Natural killer cell (primary cell): ENCODE measurements around the gene RPAP2. TPM values are rescaled to one million over a fixed set of nuclear protein-coding genes. Genes with fewer than 3 reads are reported as not detected.
"Not testable (repeated sequence)": the region's sequence is repeated elsewhere in the genome, so short reads cannot be mapped to it uniquely, and the experiment has no call there.

Experiments
- ATAC-seq, 3 donors: fragments of 150-1000 bp in 2 of 3; fragments of 200-7000 bp in 1 of 3; cut with Tn5 transposase; 1 replicate in 1 of 3; 2 replicates in 2 of 3; pipeline ENCODE4 v1.10.0; 2021; ENCODE audit warnings: mild to moderate bottlenecking in 2 of 3, moderate library complexity in 2 of 3
- DNase-seq, 2 donors: peaks; one replicate each; pipeline versions ENCODE4 v3.0.0 to v3.0.0-alpha.2; 2013 to 2021; ENCODE audit warnings: mixed read lengths in 1 of 2
- H3K27ac ChIP-seq: one replicate; pipeline ENCODE4 v1.5.1; 2013; ENCODE audit warnings: mild to moderate bottlenecking, low read length
- H3K27me3 ChIP-seq: one replicate; pipeline ENCODE4 v1.6.1; 2013; ENCODE audit warnings: low read length; ENCODE audit not compliant: control insufficient read depth, insufficient read depth
- H3K36me3 ChIP-seq: one replicate; pipeline ENCODE4 v1.6.1; 2013; ENCODE audit warnings: low read length; ENCODE audit not compliant: control insufficient read depth, insufficient read depth
- H3K4me1 ChIP-seq: one replicate; pipeline ENCODE4 v1.6.1; 2013; ENCODE audit warnings: low read length; ENCODE audit not compliant: control insufficient read depth, insufficient read depth
- H3K4me3 ChIP-seq: one replicate; pipeline ENCODE4 v1.5.1; 2013; ENCODE audit warnings: low read length
- H3K9me3 ChIP-seq: one replicate; pipeline ENCODE4 v1.6.1; 2013; ENCODE audit warnings: low read length; ENCODE audit not compliant: control insufficient read depth, insufficient read depth
- H3K27ac Mint-ChIP-seq, 2 donors: one replicate each; pipeline ENCODE4 v1.8.0; 2022; ENCODE audit warnings: mild to moderate bottlenecking in 2 of 2, mixed read lengths in 2 of 2, moderate library complexity in 1 of 2
- H3K27me3 Mint-ChIP-seq, 2 donors: one replicate each; pipeline ENCODE4 v1.8.0; 2022; ENCODE audit warnings: low read depth in 2 of 2, mixed read lengths in 2 of 2
- H3K36me3 Mint-ChIP-seq: one replicate; pipeline ENCODE4 v1.8.0; 2022; ENCODE audit warnings: mixed read lengths
- H3K4me1 Mint-ChIP-seq, 2 donors: one replicate each; pipeline ENCODE4 v1.8.0; 2022; ENCODE audit warnings: mixed read lengths in 2 of 2
- H3K4me3 Mint-ChIP-seq: one replicate; pipeline ENCODE4 v1.8.0; 2022; ENCODE audit warnings: mild to moderate bottlenecking, moderate library complexity, mixed read lengths
- H3K9me3 Mint-ChIP-seq, 2 donors: one replicate each; pipeline ENCODE4 v1.8.0; 2022; ENCODE audit warnings: mixed read lengths in 2 of 2
- CTCF ChIP-seq: fragments of 200-600 bp; IDR thresholded peaks from one replicate; pipeline ENCODE4 v1.8.0; 2022; ENCODE audit warnings: antibody characterized with exemption
- WGBS: methylation state at CpG from one replicate; pipeline ENCODE4 v1.1.7; 2013; ENCODE audit warnings: missing lambda C conversion rate; ENCODE audit not compliant: insufficient coverage; 5-methylcytosine and 5-hydroxymethylcytosine counted together
- intact Hi-C: fragments of 100-400 bp; cut with micrococcal nuclease; formaldehyde crosslinking; loops from one replicate; pipeline ENCODE4 v1.14.2; 2022
- total RNA-seq, 4 donors: library from RNA; stranded (reverse); fragments of 120-200 nt in 1 of 4; gene quantifications; one replicate each; pipeline versions ENCODE4 v1.2.3 to v1.2.4, GENCODE V29; 2013 to 2022

Gene RPAP2
- total RNA-seq, 3 donors from 2014 or later (not counting 1 experiment from before 2014, with no cell fraction given) = 39.4 to 45.7 (median 39.8) TPM

- Mint-ChIP-seq H3K4me3 (no peak overlapping the region), H3K27me3 (no peaks in the 10 kb centered on the region), H3K36me3 (peaks cover 21% of the 10 kb centered on the region), H3K4me1 (no peaks in the 10 kb centered on the region), H3K9me3 (peaks cover 0 to 2% of the 10 kb centered on the region in 2 donors), H3K27ac (no peak overlapping the region)
- TF ChIP-seq CTCF = no peak
- ATAC-seq (no peak), DNase-seq (no peak)
- intact Hi-C loops = no loop called here
- Histone ChIP-seq H3K36me3 (peaks cover 10% of the 10 kb centered on the region), H3K9me3 (no peaks in the 10 kb centered on the region), H3K27ac (no peak overlapping the region), H3K27me3 (no peaks in the 10 kb centered on the region), H3K4me3 (no peak overlapping the region), H3K4me1 (peaks cover 2% of the 10 kb centered on the region)
These were observed 55.4 kb downstream of the RPAP2 start for GRCh38 chr1:92354259-92354658.

GRCh38 chr1:92356956-92357355 lies 58.1 kb downstream of the RPAP2 start:
- ATAC-seq (no peak), DNase-seq (no peak)
- H3K4me1 Mint-ChIP-seq = no peaks in the 10 kb centered on the region
- H3K27me3 Mint-ChIP-seq = no peaks in the 10 kb centered on the region
- no peak overlapping the region for H3K4me3 Mint-ChIP-seq
- no peak for TF ChIP-seq CTCF
- intact Hi-C loops = no loop called here
- H3K27ac ChIP-seq = no peak overlapping the region
- H3K4me1 ChIP-seq = peaks cover 2% of the 10 kb centered on the region
- H3K4me3 ChIP-seq = no peak overlapping the region
- H3K27ac Mint-ChIP-seq = no peak overlapping the region
- H3K9me3 ChIP-seq = no peaks in the 10 kb centered on the region
- peaks cover 0 to 2% of the 10 kb centered on the region in 2 donors for H3K9me3 Mint-ChIP-seq
- no peaks in the 10 kb centered on the region for H3K27me3 ChIP-seq
- peaks cover 8% of the 10 kb centered on the region for H3K36me3 ChIP-seq
- H3K36me3 Mint-ChIP-seq = peaks cover 22% of the 10 kb centered on the region

GRCh38 chr1:92359382-92359781 lies 60.5 kb downstream of the RPAP2 start:
- H3K9me3 ChIP-seq, H3K4me1 ChIP-seq, H3K4me3 ChIP-seq, H3K4me1 Mint-ChIP-seq, DNase-seq, ATAC-seq, H3K27me3 ChIP-seq, H3K36me3 ChIP-seq, intact Hi-C loops, H3K9me3 Mint-ChIP-seq, H3K27ac ChIP-seq, H3K4me3 Mint-ChIP-seq, H3K27me3 Mint-ChIP-seq, H3K27ac Mint-ChIP-seq: not testable (repeated sequence)
- WGBS = 97% methylated on average over 10 of the region's 10 CpGs
- H3K36me3 Mint-ChIP-seq = peaks cover 15% of the 10 kb centered on the region

GRCh38 chr1:92359986-92360385 lies 61.1 kb downstream of the RPAP2 start:
- Mint-ChIP-seq H3K4me3 (no peak overlapping the region), H3K27ac (no peak overlapping the region), H3K27me3 (no peaks in the 10 kb centered on the region), H3K4me1 (peaks cover 5 to 6% of the 10 kb centered on the region in 2 donors), H3K9me3 (no peaks in the 10 kb centered on the region), H3K36me3 (peaks cover 15% of the 10 kb centered on the region)
- H3K4me1 ChIP-seq = peaks cover 2% of the 10 kb centered on the region
- no peak for ATAC-seq
- TF ChIP-seq CTCF = no peak
- intact Hi-C loops = no loop called here
- DNase-seq = no peak
- no peaks in the 10 kb centered on the region for H3K9me3 ChIP-seq
- 97% methylated on average over 2 of the region's 2 CpGs for WGBS
- H3K27me3 ChIP-seq = no peaks in the 10 kb centered on the region
- H3K27ac ChIP-seq = no peak overlapping the region
- H3K4me3 ChIP-seq = no peak overlapping the region
- peaks cover 6% of the 10 kb centered on the region for H3K36me3 ChIP-seq
